HCT116 (cell line): ENCODE measurements around the gene CRYBG2. TPM values are rescaled to one million over a fixed set of nuclear protein-coding genes. Genes with fewer than 3 reads are reported as not detected.

Source experiments
- ATAC-seq: fragments of 200-7000 bp; cut with Tn5 transposase; 2 replicates; pipeline ENCODE4 v1.9.1; 2020; ENCODE audit warnings: mild to moderate bottlenecking, moderate library complexity
- BruUV-seq: library from RNA; stranded (reverse); fragments of 400-500 nt; replicated peaks from 2 replicates; lab custom pipeline; 2021; lab: Mats Ljungman, UMichigan
- CTCF ChIA-PET: fragments of 300-600 bp; sonication (Branson Sonifier 250); formaldehyde crosslinking; loops from one replicate; lab custom pipeline; 2021; ENCODE audit warnings: antibody characterized with exemption; lab: Charles Lee
- POLR2A ChIA-PET: fragments of 300-600, 350-600 bp; sonication (Branson Sonifier 250); formaldehyde crosslinking; loops from one replicate; lab custom pipeline; 2021; ENCODE audit warnings: antibody characterized with exemption; lab: Charles Lee
- RAD21 ChIA-PET, 2 experiments: fragments of 300-600 bp; sonication (Branson Sonifier 250); formaldehyde crosslinking; loops; one replicate each; lab custom pipeline; 2023; ENCODE audit warnings: low total read pairs in 2 of 2; ENCODE audit not compliant: uncharacterized antibody in 2 of 2, unreplicated experiment in 2 of 2, low non-redundant PET in 1 of 2; lab: Charles Lee
- DNase-seq: peaks from one replicate; pipeline ENCODE4 v3.0.0-alpha.2; 2010; ENCODE audit warnings: low read depth, low spot score
- H2AFZ ChIP-seq: fragments of 200-600 bp; shearing (Covaris generic), sonication (generic); 2 replicates; pipeline ENCODE4 v1.6.1; 2017; ENCODE audit warnings: low read depth, mixed run types, mixed read lengths, antibody characterized with exemption, low read length; ENCODE audit not compliant: poor library complexity, severe bottlenecking
- H3K27ac ChIP-seq: 2 replicates; pipeline ENCODE4 v1.5.1; 2012; ENCODE audit warnings: low read depth, low read length
- H3K27me3 ChIP-seq: fragments of 200-600 bp; sonication (generic); 2 replicates; pipeline ENCODE4 v1.6.1; 2016; ENCODE audit warnings: mixed run types, low read length, mixed read lengths; ENCODE audit not compliant: insufficient read depth
- H3K36me3 ChIP-seq, 2 experiments: fragments of 200-500 bp in 1 of 2; fragments of 200-600 bp in 1 of 2; sonication (Bioruptor generic) in 1 of 2; sonication (generic) in 1 of 2; 2 replicates each; pipeline versions ENCODE4 v1.5.1 to v1.6.1; 2014 to 2016; ENCODE audit warnings: low read length in 2 of 2, inconsistent platforms in 1 of 2, mixed read lengths in 1 of 2, mixed run types in 1 of 2; ENCODE audit not compliant: insufficient read depth in 2 of 2, control insufficient read depth in 1 of 2
- H3K4me1 ChIP-seq, 2 experiments: fragments of 200-600 bp in 1 of 2; sonication (generic) in 1 of 2; 2 replicates each; pipeline versions ENCODE4 v1.5.1 to v1.6.1; 2012 to 2017; ENCODE audit warnings: low read length in 2 of 2, inconsistent platforms in 1 of 2, mild to moderate bottlenecking in 1 of 2, mixed read lengths in 1 of 2, mixed run types in 1 of 2, moderate library complexity in 1 of 2; ENCODE audit not compliant: insufficient read depth in 2 of 2, control insufficient read depth in 1 of 2
- H3K4me2 ChIP-seq: fragments of 200-600 bp; sonication (generic); 2 replicates; pipeline ENCODE4 v1.6.1; 2017; ENCODE audit warnings: mixed run types, low read length, mixed read lengths
- H3K4me3 ChIP-seq, 2 experiments: fragments of 200-600 bp in 1 of 2; sonication (generic) in 1 of 2; replicated peaks in 1 of 2; 2 replicates each; pipeline ENCODE4 v1.5.1; 2011 to 2016; ENCODE audit warnings: low read length in 2 of 2, control low read depth in 1 of 2, low read depth in 1 of 2, mild to moderate bottlenecking in 1 of 2, mixed read lengths in 1 of 2, mixed run types in 1 of 2
- H3K79me2 ChIP-seq: fragments of 200-600 bp; sonication (generic); 2 replicates; pipeline ENCODE4 v1.6.1; 2017; ENCODE audit warnings: mild to moderate bottlenecking, mixed run types, low read length, moderate library complexity, mixed read lengths; ENCODE audit not compliant: insufficient read depth
- H3K9ac ChIP-seq: fragments of 200-600 bp; sonication (generic); 2 replicates; pipeline ENCODE4 v1.6.1; 2016; ENCODE audit warnings: low read length, mixed read lengths
- H3K9me2 ChIP-seq: fragments of 200-600 bp; sonication (generic), shearing (Covaris generic); 2 replicates; pipeline ENCODE4 v1.6.1; 2017; ENCODE audit warnings: mixed run types, mild to moderate bottlenecking, moderate library complexity; ENCODE audit not compliant: insufficient read depth
- H3K9me3 ChIP-seq, 2 experiments: fragments of 200-500 bp in 1 of 2; fragments of 200-600 bp in 1 of 2; sonication (Bioruptor generic) in 1 of 2; sonication (generic) in 1 of 2; 2 replicates each; pipeline ENCODE4 v1.6.1; 2014 to 2017; ENCODE audit warnings: low read length in 2 of 2, mixed read lengths in 2 of 2, inconsistent platforms in 1 of 2, low read depth in 1 of 2, mild to moderate bottlenecking in 1 of 2, mixed run types in 1 of 2, moderate library complexity in 1 of 2; ENCODE audit not compliant: control insufficient read depth in 1 of 2, insufficient read depth in 1 of 2
- H4K20me1 ChIP-seq: fragments of 200-600 bp; sonication (generic), shearing (Covaris generic); 2 replicates; pipeline ENCODE4 v1.6.1; 2017; ENCODE audit warnings: mixed run types, mild to moderate bottlenecking, moderate library complexity; ENCODE audit not compliant: insufficient read depth
- CTCF ChIP-seq, 3 experiments: fragments of 200-600 bp in 1 of 3; sonication (generic) in 1 of 3; IDR thresholded peaks in 2 of 3; conservative IDR thresholded peaks in 1 of 3; 2 replicates each; pipeline ENCODE4 v1.5.1; 2012 to 2017; ENCODE audit warnings: low read depth in 2 of 3, low read length in 2 of 3, antibody characterized with exemption in 1 of 3, borderline replicate concordance in 1 of 3, control low read depth in 1 of 3, mild to moderate bottlenecking in 1 of 3, mixed read lengths in 1 of 3, mixed run types in 1 of 3, moderate library complexity in 1 of 3; ENCODE audit not compliant: insufficient read depth in 1 of 3
- POLR2A ChIP-seq: IDR thresholded peaks from 2 replicates; pipeline ENCODE4 v1.7.0; 2011; ENCODE audit warnings: borderline replicate concordance; ENCODE audit not compliant: insufficient read depth, insufficient read length; ENCODE audit errors: extremely low read depth
- POLR2AphosphoS5 ChIP-seq: IDR thresholded peaks from 2 replicates; pipeline ENCODE4 v1.6.1; 2011; ENCODE audit warnings: mild to moderate bottlenecking, low read depth, low read length, moderate library complexity
- RAD21 ChIP-seq: IDR thresholded peaks from 2 replicates; pipeline ENCODE4 v1.6.1; 2012; ENCODE audit warnings: low read depth, mild to moderate bottlenecking
- REST ChIP-seq: IDR thresholded peaks from 2 replicates; pipeline ENCODE4 v1.6.1; 2012; ENCODE audit warnings: low read depth
- ZBTB33 ChIP-seq: IDR thresholded peaks from 2 replicates; pipeline ENCODE4 v1.6.1; 2011; ENCODE audit warnings: mild to moderate bottlenecking, low read length, moderate library complexity; ENCODE audit not compliant: insufficient replicate concordance; ENCODE audit errors: extremely low read depth
- ZFX ChIP-seq: fragments of 450-650 bp; IDR thresholded peaks from 2 replicates; pipeline ENCODE4 v1.6.1; 2017
- intact Hi-C: fragments of 100-400 bp; cut with micrococcal nuclease; formaldehyde crosslinking; loops from 2 replicates; pipeline ENCODE4 v1.10.0; 2022
- total RNA-seq: library from RNA; stranded (reverse); gene quantifications from one replicate; pipeline ENCODE4 v1.2.1, GENCODE V29; 2021; ENCODE audit not compliant: unreplicated experiment

Gene CRYBG2
- total RNA-seq, 1 experiment from 2014 or later, result 10.5 TPM

GRCh38 chr1:26349877-26350244 is 4.1 kb downstream of the CRYBG2 start:
- CTCF ChIA-PET, result interaction anchor here (1.0 to 1.5 kb wide), 2 partner anchors 14 to 42 kb away, joined by 3 read pairs; no protein-coding TSS in a partner anchor
- RAD21 ChIA-PET, result no interaction called here
- Histone ChIP-seq H3K27me3 (no peaks in the 10 kb centered on the region), H3K9me3 (no peaks in the 10 kb centered on the region), H3K4me3 (no peak overlapping the region), H3K4me1 (peaks cover 54 to 59% of the 10 kb centered on the region in 2 experiments), H3K4me2 (peak overlapping the region; percentile 80), H3K36me3 (no peaks in the 10 kb centered on the region), H4K20me1 (no peaks in the 10 kb centered on the region), H2AFZ (no peak overlapping the region), H3K79me2 (no peaks in the 10 kb centered on the region), H3K9ac (no peak overlapping the region), H3K9me2 (no peaks in the 10 kb centered on the region), H3K27ac (no peak overlapping the region)
- TF ChIP-seq RAD21 (no peak), CTCF (IDR thresholded peaks at IDR 0.05 in 2 of 3, conservative IDR thresholded peaks at IDR 0.05 in 1 of 3; ENCODE audit: borderline replicate concordance in 1 of 3, insufficient read depth in 1 of 3, low read depth in 2 of 3, low read length in 2 of 3) (no peak), ZFX (no peak), POLR2A (no peak), POLR2AphosphoS5 (no peak), ZBTB33 (no peak), REST (no peak)
- POLR2A ChIA-PET, result interaction anchor here (0.7 kb wide), 1 partner anchor 642 kb away, joined by 4 read pairs; no protein-coding TSS in a partner anchor
- intact Hi-C loops, result no loop called here
- ATAC-seq (no peak), DNase-seq (no peak)
- BruUV-seq, result no TSS peak
